GM18907 (cell line): ENCODE results near the gene CD22.
"Not testable (repeated sequence)": the region's sequence is repeated elsewhere in the genome, so short reads cannot be mapped to it uniquely, and the experiment has no call there.

Experiments
- ATAC-seq: cut with Tn5 transposase; IDR thresholded peaks from one replicate; pipeline ENCODE4 v1.9.1; 2021; ENCODE audit warnings: mild to moderate bottlenecking, moderate library complexity; ENCODE audit not compliant: unreplicated experiment

Gene CD22

DNA sequence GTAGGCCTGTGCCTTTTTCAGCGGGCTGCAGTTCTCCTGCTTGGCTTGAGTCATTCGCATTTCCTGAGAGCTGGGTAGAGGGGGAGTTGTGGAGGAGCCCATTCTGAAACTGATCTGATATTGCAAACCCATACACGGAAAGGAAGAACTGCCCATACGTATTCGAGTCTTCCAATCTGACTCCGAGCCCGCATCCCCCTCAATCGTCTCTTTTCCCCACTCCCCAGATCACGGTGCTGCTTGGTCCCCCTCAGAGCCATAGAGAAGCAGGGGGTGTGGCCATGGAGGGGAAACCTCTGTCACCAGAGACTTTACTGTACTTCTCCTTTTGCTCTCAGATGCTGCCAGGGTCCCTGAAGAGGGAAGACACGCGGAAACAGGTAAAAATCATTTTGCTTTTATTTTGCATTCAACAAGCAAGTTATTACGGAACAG, at the start of gene CD22:
Gene CD22, plus strand, starts transcription at position 337 of the 435 bp plus-strand sequence. CDS start 2,854 bp downstream, outside the sequence.
- ATAC-seq: peak; percentile 30

DNA sequence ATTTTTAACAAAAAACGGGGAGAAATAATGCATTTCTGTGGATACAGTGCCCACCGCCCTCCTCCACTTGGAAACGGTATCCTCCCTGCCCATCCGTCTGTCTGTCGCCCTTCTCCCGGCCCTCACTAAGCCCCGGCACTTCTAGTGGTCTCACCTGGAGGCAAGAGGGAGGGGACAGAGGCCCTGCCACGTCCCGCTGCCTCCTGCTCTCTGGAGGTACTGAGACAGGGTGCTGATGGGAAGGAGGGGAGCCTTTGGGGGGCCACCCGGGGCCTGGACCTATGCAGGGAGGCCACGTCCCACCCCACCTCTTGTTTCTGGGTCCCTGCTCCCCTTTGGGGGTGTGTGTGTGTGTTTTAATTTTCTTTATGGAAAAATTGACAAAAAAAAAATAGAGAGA, 49.6 kb upstream of the CD22 start:
- ATAC-seq: no peak

DNA sequence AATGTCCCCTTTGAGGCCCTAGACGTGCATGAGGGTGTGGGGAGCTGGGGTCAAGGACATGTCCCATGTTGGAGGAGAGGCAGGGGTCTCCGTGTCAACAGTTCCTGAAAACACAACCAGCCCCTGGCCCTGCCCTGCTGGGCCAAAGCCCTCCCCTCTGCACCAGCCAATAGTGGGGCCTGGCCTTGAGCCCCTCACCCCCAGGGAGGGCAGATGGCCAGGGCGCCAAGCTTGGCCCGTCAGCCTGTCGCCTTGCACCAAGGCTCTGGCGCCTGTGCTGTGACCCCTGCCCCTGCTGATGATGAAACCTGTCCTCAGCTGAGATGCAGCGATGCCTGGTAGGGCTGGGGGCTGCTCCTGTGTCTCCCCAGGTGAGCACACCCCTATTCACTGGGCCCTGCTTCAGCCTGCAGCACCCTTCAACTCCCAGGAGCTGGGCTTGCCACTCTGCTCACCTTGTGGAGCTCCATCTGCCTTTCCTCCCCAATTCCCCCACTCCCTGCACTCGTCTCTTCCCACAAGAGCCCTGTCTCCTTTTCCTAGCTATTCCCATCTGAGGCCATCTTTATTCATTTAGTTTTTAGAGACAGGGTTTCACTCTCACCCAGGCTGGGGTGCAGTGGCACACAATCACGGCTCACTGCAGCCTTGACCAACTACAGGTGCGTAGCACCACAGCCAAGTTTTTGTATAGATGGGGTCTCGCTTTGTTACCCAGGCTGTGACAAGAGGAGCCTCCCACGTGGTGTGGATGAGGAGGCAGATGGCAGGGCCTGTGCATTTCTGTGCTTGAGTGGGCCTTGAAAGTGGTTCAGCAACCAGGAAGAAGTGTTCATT, 48.8 kb upstream of the CD22 start:
- no peak for ATAC-seq

DNA sequence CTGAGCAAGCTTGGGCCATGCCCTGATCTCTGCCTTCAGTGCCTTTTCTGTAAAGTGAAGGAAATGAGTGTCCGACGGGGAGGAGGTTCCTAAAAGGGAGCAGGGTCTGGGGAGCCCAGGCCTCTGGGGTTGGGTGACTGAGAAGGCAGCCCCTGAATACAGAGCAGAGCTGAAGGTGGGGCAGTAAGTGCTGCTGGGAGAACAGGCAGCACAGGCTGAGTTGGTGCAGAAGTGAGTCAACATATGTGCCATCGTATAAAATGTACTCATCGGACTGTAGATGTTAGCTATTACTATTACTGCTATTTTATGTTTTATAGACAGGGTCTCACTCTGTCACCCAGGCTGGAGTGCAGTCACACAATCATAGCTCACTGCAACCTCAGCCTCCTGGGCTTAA, 47.7 kb upstream of the CD22 start:
- no peak for ATAC-seq

DNA sequence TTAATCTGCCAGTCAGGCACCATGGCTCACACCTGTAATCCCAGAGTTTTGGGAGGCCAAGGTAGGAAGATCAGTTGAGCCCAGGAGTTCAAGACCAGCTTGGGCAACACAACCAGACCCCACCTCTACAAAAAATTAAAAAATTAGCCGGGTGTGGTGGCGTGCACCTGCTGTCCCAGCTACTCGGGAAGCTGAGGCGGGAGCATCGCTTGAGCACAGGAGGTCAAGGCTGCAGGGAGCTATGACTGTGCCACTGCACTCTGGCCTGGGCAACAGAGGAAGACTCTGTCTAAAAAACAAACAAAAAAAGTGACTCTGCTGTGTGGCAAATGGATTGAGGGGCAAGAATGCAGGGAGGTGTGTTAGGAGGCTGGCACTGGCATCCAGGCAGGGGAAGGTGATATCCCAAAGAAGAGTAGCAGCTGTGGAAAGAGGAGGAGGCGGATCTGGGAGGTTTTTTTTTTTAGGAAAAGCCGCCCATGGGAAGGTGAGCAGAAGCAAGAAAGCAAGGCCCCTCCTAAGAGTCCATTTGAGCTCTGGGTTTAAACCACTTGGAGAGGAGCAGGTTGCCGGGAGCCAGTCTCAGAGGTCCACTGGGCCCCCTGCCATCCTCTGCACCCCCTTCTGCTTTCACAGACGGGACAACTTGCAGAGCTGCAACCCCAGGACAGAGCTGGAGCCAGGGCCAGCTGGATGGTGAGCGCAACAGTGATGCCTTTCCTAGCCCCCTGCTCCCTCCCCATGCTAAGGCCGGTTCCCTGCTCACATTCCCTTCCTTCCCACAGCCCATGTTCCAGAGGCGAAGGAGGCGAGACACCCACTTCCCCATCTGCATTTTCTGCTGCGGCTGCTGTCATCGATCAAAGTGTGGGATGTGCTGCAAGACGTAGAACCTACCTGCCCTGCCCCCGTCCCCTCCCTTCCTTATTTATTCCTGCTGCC, 44.6 kb upstream of the CD22 start:
- ATAC-seq: no peak

DNA sequence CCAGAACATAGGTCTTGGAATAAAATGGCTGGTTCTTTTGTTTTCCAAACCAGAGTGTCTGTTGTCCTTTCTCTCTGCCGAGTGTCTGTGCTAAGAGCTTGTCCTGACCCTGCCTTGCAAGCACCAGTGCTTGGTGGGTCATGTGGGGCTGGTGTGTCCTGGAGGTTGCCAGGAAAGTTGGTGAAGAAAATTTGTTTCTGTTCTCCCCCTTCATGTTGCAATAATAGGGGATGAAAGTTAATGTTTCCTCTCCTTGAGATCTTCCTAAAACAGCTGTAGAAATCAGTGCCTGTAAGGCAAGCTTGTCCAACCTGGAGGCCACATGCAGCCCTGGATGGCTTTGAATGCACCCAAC, 43.9 kb upstream of the CD22 start:
- no peak for ATAC-seq

DNA sequence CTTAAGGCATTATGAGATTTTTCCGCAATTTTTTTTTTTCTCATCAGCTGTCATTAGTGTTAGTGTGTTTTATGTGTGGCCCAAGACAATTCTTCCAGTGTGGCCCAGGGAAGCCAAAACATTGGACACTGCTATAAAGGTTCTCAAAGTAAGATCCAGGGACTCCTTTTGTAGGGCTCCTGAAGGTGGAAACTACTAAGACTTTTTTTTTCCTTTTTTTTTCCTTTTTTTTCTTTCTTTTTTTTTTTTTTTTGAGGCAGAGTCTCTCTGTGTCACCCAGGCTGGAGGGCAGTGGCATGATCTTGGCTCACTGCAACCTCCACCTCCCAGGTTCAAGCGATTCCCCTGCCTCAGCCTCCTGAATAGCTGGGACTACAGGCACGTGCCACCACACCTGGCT, 43.5 kb upstream of the CD22 start:
- not testable (repeated sequence) for ATAC-seq

DNA sequence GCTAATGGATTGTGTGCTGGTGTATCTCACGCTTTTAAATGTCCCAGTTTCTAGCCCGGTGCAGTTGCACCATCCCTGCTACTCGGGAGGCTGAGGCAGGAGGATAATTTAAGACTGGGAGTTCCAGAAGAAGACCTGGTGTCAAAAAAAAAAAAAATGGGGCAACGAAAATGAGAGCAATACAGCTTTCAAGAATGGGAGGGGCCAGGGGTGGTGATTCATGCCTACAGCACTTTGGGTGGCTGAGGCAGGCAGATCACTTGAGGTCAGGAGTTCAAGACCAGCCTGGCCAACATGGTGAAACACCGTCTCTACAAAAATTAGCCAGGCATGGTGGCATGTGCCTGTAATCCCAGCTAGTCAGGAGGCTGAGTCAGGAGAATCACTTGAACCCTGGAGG, 42.9 kb upstream of the CD22 start:
- not testable (repeated sequence) for ATAC-seq

DNA sequence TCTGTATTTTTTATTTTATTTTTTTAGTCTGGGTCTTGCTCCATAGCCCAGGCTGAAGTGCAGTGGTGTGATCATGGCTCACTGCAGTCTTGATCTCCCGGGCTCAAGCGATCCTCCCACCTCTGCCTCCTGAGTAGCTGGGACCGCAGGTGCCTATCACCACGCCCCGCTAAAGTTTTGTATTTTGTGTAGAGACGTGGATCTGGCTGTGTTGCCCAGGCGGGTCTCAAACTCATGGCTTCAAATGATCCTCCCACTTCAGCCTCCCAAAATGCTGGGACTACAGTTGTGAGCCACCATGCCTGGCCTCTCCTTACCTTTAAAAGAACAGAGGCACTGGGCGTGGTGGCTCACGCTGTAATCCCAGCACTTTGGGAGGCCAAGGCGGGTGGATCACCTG, 41.3 kb upstream of the CD22 start:
- ATAC-seq: no peak

DNA sequence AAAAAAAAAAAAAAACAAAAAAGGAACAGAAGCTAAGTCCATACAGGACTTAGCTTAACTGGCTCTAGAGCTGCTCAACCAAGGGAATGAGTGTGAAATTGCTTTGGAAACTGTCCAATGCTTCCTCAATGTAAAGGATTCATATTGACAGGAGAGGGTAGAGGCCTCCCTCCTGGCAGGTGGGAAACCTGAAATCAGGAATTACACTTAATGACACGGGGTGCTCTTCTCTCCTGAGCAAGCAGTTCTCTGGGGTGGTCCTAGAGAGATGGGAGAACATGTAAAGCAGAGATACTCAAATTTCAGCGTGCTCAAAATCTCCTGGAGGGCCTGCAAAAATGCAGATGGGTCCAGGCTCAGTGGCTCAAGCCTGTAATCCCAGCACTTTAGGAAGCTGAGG, 40.7 kb upstream of the CD22 start:
- ATAC-seq: no peak

DNA sequence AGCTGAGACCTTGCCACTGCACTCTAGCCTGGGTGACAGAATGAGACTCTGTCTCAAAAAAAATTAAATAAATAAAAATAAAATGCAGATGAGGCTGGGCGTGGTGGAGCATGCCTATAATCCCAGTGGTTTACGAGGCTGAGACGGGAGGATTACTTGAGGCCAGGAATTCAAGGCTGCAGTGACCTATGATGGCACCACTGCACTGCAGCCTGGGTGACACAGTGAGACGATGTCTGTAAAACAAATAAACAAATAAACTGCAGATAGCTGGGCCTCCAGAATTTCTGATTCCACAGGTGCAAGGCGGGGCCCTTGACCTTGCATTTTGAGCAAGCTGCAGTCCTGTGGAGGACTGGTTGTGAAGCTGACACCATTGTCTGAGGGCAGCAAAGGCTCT, 40.1 kb upstream of the CD22 start:
- ATAC-seq: no peak

DNA sequence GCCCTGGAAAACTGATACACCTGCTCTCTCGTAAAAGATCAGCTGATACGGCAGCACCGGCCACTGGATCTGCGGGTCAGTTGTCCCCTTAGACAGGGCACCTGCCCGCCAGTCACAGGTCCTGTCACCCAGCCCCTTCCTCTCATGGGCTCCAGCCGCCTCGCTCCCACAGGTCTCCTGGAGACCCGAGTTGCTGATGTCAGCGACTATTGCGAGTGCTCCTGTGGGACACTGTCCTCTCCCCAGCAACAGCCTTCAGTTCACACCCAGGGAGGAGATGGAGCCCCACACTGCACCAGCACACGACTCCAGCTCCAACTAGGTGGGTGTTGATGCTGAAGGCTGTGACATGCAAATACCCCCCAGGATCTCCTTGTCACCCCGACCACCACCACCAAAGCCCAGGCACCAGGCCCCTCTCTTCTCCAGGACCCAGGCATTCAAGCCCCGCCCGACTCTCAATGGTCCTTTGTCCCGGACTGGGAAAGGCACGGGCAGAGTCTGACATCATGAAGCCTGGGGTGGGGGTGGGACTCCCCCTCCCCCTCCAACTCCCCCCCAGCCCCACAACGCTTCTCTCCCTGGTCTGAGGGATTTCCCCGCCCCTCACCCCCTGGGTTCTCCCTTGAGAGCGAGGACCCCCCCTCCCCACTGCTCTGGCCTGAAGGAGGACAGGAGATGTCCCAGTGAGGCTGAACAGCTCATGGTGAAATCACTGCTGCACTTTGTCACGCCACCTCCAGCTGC, 38.4 kb upstream of the CD22 start:
- no peak for ATAC-seq

DNA sequence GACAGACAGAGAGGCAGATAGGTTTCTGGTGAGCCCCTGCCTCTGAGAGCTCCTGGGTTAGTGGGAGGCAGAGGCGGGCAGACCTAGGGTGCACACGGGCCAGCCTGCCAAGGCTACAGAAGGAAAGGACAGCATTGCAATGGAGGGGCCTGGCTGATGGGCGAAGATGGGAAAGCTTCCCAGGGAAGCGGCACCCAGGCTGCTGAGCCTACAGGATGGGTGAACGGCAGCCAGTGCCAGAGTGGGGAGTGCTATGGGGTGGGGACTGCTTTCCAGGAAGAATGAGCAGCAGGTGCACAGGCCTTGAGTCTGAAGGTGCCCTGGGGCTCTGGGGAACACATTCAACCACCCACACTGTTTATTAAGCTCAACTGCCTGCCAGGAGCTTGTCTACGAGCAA, 37.7 kb upstream of the CD22 start:
- ATAC-seq: no peak

DNA sequence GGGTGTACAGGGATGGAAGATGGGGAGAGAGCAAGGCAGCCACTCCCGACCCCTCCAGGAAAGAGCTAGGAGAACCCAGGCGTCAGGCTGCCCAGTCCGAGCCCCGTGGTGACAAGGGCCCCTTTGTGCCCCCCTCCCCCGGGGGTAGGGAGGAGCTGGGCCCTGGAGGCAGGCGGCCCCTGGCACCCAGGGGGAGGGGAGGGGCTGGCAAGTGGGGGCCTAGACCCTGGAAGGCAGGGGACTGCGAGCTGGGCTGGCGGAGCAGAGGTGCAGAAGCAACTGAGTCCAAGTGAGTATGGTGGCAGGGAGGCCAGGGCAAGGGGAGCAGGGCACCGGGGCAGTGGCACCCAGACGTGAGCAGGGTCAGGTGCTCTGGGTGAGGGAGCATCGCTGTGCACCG, 37.1 kb upstream of the CD22 start, which contains the start of gene MAG:
Gene MAG, plus strand, starts transcription at position 246 of the 400 bp plus-strand sequence. CDS start 3,248 bp downstream, outside the sequence.
- no peak for ATAC-seq

DNA sequence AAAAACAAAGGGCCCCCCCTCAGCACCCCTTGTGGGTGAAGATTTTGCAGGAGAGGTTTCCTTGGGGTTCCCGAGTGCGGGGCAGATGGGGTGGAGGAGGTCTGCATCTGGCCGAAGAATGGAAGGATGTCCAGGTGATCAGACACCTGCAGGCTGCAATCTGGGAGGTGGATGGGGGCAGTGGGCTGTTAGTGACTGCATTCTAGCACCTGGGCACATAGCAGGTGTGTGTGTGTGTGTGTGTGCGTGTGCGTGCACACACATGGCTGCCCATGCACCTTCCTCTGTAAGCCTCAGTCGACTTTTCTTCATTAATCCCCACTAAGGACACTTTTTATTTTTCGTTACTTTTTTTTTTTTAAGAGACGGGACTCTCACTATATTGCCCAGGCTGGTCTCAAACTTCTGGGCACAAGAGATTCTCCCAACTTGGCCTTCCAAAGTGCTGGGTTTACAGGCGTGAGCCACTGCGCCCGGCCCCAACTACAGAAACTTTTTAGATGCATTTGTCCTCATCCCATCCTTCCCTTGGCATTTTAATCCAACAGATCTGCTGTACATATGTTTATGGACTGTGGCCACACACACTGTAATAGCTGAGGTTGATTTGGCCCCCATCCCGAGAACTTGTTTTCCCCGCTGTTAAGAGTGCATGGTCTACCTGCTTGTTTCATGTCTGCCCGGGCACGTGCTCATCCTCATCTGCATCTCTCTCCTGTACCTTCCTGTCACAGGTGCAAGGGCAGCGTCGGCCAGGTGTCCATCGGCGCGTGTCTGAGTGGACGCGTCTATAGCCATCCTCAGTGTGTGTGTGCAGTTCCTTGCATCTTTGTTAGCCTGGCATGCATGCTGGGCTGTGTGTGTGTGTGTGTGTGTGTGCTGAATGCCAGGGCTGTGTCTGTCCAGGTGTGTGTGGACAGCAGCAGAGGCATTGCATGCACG, 36.3 kb upstream of the CD22 start:
- ATAC-seq: no peak

DNA sequence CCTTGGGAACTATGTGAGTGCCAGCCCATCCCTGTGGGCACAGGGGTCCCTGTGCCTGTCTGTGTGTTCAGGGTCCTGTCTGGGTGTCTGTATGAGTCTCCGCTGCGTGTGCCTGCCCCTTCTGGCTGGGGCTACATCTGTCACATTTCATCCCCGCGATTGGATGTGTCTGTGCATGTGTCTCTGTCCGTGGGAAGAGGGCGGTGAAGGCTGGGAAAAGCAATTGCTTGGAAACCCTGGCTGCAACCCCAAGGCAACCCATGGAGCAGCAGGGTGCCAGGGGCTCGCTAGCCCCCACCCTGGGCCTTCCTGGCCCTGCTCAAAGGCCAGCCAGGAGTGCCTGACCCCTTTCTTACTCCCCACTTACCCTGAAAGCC, 35.6 kb upstream of the CD22 start:
- no peak for ATAC-seq

DNA sequence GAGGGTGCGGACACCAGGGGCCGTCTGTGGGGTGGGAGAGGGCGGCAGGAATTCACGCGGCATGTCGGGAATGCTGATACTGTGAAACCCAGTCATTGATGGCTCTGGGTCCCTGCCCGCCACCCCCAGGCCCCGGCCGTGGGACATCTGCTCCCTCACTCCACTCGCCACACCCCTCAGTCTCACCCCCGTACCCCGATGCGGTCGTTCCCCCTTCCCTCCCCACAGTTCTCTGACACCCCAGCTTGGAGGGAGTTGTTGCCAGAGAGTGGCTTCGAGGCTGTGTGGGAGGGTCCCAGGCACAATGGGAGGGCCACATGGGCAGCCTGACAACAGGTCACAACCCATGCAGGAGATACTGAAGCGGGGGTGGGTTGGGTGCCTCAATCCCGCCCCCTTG, 35.2 kb upstream of the CD22 start:
- ATAC-seq: no peak

DNA sequence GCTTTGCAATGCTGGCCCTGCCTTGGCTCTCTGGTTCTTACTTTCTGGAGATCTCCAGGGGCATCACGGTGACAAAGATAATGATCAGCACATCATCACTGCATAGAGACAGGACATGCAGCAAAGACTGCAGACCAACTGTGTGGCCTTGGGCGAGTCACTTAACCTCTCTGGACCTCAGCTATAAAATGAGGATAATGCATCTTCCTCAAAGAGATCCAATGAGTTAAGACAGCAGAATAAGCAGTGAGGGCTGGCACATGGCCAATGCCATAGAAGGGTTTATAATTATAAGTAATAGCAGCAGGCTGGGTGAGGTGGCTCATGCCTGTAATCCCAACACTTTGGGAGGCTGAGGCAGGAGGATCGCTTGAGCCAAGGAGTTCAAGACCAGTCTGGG, 34.7 kb upstream of the CD22 start:
- ATAC-seq: no peak

DNA sequence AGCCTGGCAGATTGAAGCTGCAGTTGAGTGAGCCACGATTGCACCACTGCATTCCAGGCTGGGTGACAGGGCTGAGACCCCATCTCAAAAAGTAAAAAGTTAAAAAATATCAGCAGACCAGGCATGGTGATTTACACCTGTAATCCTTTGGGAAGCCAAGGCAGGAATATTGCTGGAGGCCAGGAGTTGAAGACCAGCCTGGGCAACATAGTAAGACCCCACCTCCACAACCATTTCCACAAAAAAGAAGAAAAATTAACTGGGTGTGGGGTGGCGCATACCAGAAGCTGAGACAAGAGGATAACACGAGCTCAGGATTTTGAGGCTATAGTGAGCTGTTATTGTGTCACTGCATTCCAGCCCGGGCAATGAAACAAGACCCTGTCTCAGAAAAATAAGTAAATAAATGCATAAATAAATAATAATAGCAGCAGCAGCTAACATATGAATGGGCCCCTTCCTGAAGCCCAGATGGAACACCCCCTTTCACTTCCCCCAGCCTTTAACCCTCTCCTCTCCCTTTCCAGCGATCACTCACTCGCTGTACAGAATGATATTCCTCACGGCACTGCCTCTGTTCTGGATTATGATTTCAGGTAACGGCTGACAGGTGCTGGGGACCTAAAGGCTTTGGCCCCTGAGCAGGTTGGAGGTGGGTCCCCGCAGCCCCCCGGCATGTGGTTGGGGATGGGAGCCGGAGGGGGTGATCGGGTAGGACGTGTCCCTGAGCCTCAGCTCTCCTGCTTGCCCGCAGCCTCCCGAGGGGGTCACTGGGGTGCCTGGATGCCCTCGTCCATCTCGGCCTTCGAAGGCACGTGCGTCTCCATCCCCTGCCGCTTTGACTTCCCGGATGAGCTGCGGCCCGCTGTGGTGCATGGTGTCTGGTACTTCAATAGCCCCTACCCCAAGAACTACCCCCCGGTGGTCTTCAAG, 33.9 kb upstream of the CD22 start:
- no peak for ATAC-seq
